ENCODE results near the gene KLHL33.

- TF ChIP-seq, protein P1, sequence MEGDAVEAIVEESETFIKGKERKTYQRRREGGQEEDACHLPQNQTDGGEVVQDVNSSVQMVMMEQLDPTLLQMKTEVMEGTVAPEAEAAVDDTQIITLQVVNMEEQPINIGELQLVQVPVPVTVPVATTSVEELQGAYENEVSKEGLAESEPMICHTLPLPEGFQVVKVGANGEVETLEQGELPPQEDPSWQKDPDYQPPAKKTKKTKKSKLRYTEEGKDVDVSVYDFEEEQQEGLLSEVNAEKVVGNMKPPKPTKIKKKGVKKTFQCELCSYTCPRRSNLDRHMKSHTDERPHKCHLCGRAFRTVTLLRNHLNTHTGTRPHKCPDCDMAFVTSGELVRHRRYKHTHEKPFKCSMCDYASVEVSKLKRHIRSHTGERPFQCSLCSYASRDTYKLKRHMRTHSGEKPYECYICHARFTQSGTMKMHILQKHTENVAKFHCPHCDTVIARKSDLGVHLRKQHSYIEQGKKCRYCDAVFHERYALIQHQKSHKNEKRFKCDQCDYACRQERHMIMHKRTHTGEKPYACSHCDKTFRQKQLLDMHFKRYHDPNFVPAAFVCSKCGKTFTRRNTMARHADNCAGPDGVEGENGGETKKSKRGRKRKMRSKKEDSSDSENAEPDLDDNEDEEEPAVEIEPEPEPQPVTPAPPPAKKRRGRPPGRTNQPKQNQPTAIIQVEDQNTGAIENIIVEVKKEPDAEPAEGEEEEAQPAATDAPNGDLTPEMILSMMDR (IDR thresholded peaks at IDR 0.05) = no peak
- TF ChIP-seq POLR2A (IDR thresholded peaks at IDR 0.05) = no peak
These were observed 56.2 kb downstream of the KLHL33 start for GRCh38 chr14:20379743-20380142.
